ENCODE results near the gene DNAH8.

Gene DNAH8, protein sequence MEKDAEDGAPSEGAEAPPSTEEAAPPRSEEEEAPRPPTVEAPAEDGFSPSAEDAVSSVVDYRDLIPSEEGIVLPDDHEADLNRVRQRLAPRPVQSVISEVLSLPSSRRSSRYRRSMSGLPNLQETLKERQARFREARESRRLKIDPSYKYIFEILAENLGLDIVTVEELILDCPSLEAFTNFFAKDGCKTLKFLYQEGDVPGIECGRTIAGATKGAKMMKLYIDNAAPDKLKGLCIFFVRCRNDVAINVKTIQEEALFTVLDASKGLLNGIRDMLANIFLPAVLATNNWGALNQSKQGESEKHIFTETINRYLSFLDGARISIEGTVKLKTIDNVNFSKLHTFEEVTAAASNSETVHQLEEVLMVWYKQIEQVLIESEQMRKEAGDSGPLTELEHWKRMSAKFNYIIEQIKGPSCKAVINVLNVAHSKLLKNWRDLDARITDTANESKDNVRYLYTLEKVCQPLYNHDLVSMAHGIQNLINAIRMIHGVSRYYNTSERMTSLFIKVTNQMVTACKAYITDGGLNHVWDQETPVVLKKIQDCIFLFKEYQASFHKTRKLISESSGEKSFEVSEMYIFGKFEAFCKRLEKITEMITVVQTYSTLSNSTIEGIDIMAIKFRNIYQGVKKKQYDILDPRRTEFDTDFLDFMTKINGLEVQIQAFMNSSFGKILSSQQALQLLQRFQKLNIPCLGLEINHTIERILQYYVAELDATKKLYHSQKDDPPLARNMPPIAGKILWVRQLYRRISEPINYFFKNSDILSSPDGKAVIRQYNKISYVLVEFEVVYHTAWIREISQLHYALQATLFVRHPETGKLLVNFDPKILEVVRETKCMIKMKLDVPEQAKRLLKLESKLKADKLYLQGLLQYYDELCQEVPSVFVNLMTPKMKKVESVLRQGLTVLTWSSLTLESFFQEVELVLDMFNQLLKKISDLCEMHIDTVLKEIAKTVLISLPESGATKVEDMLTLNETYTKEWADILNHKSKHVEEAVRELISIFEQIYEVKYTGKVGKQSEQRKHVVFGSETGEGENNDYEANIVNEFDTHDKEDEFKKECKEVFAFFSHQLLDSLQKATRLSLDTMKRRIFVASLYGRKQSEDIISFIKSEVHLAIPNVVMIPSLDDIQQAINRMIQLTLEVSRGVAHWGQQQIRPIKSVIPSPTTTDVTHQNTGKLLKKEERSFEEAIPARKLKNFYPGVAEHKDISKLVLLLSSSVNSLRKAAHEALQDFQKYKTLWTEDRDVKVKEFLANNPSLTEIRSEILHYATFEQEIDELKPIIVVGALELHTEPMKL (N-terminal part only)

DNA sequence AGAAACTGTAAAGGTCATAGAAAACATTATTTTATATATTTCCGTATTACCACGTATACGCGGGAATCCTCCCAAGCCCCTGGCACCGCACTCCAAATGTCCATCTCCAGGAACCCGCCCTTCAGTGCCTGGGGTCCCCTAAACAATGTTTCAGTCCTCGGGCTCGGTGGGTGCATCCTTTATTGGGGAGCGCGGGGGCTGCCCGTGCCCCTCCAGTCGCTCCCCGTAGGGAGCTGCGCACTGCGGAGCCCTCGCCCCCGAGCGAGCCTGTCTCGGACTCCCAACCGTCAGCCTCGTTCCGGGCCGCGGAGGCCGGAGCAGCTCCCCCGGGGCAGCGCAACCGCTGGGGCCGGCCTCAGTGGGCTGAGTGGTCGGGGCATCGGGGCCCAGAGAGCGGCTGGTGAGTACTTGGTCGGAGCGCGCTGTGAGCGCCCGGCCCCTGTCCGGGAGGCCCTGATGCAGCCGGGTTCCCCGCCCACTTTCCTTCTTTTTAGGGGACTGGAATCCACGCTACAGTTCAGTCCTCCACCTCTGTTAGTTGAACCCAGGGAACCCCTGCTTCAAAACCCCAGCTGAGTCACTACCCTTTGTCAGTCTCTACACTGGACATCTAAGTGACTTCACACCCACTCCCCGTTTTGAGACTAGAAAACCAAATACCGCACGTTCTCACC lies at the start of gene DNAH8:
DNAH8 (plus strand) TSS at position 296 of the 674 bp plus-strand sequence. CDS start 7,499 bp downstream, outside the sequence.
- DNase-seq (ENCODE audit: low spot score) = no peak

DNA sequence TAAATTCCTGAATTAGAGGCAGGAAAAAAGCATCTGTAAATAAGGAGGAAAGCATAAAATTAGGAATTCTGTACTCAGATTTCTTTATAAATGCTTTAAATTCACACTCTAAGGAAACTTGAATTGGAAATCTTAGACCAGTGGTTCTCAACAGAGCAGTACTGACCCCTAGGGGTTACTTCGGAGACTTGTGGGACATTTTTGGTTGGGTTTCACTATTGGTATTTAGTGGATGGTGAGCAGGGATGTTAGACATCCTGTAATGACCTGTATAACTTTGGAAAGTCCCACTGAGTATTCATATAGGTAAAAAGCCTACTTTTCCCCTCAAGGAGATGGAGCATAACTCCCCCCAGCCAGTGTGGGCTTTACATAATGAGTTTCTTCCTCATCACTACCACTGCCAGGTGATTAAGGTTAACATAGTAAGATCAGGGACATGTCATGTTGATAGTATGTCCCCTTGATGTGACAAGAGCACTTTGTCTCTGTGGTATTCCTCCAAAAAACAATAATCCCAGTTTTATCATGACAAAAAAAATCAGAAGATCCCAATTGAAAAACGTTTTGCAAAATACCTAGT lies 43.1 kb upstream of the DNAH8 start:
- DNase-seq (ENCODE audit: low spot score) = peak; percentile 67

DNA sequence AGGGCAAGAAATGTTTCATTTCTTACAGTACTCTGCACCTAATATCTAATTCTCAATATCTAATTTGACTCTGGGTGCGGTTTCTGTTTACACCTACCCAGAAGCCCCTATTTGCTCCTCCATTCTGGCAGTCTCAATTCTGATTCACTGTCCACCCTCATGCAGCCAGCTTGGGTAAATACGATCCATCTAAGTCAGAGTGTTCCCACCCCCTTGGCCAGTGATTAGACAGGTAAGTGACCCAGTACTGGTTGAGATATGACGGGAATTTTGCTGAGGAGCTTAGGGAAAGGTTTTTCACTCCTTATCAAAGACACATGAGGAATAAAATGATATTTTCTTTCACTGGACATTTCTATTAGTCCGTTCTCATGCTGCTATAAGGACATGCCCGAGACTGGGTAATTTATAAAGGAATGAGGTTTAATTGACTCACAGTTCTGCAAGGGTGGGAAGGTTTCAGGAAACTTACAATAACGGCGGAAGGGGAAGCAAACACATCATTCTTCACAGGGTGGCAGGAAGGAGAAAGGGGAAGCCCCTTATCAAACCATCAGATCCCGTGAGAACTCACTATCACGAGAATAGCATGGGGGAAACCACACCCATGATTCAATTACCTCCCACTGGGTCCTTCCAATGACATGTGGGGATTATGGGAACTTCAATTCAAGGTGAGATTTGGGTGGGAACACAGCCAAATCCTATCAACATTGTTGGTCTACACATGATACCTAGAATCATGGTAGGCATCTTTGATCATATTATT lies 41.5 kb upstream of the DNAH8 start:
- DNase-seq (ENCODE audit: low spot score) = no peak

DNA sequence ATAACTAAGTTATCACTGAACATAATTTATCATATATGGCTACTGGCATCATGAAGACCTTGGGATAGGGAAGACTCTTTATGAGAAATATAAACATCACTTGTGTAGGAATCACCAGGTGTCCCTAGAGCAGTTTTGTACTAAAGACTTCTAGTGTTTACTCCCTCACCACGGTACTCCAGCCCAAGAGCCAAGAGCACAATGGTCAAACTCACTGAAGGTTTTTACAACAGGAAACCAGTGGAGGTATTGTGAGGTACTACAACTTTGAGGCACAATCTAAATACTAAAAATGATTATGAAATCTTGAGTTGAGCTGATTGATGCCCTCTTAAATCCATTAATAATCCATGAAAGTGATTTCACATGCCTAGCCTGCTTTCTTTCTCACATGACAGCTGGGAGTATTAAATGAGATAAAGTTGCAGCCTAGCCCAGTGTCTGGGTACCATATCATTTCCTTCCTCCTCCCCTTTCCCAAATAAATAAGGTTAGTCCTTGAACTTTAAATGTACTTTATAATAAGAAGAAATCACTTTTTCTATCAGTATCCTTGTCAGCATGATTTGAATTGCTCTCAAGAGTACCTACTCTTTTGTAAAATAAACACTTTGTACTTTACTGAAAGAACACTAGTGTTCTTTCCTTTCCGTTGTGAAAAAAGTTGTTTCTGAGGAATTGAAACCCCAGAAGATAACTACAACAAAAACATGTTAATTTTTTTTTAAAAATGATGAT lies 38.7 kb upstream of the DNAH8 start:
- no peak for DNase-seq (ENCODE audit: low spot score)

DNA sequence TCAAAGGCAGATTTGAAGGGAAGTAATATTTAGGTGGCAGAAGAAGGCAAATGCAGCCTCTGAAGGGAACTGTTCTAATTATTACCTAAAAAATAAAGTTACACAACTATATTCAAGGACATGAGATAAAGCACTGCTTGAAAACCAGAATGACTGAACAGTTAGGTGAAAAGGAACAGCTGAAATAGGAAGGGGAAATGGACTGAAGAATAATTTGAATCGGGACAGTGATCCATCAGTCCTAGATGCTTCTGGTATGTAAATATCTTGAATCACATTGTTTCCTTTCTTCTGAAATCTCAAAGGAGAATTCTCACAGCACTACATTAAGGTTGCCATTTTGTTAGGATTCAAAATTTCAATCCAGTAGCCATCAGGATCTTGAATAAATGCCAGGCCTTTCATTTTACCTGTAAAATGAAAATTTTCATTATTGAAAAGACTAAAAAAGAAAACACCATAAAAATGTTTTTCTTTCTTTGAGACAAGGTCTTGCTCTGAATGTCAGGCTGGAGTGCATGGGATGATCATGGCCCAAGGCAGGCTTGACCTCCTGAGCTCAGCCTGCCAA lies 38.1 kb upstream of the DNAH8 start:
- DNase-seq (ENCODE audit: low spot score) = no peak

DNA sequence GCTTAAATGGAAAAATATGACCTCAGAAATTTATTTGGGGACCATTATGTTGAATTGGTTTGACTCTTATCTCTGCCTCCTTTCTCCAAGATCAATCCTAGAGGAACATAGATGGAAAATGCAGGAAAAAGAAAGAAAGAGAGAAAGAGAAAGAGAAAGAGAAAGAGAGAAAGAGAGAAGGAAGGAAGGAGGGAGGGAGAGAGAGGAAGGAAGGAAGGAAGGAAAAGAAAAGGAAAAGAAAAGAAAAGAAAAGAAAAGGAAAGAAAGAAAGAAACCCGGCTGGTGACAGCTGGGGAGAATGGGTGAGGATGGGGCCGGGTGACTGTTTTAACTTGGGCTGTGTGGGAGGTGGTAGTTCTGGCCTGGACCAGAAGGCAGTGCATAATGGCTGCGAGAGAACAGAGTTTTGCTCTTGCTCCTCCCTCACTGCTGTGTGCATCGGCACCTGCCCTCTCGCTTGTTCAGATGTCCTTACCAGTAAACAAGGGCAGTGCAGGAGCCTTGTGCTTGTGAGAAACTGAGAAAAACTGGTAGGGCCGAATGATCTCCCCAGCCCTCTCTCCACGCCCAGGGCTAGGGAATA lies 36.8 kb upstream of the DNAH8 start:
- no peak for DNase-seq (ENCODE audit: low spot score)

DNA sequence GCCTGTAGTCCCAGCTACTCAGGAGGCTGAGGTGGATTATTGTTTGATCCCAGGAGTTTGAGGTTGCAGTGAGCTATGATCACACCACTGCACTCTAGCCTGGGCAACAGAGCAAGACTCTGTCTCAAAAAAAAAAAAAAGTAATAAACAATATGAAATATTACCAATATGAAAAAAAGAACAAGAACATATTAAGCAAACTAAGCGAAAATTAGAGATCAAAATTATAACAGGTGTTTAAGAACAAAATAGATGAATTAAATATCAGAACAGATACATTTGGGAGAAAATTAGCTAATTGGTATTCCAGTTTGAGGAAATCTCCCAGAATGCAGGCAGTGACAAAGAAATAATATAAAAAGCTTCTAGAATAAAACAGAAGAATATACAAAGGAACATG lies 35.4 kb upstream of the DNAH8 start:
- no peak for DNase-seq (ENCODE audit: low spot score)

DNA sequence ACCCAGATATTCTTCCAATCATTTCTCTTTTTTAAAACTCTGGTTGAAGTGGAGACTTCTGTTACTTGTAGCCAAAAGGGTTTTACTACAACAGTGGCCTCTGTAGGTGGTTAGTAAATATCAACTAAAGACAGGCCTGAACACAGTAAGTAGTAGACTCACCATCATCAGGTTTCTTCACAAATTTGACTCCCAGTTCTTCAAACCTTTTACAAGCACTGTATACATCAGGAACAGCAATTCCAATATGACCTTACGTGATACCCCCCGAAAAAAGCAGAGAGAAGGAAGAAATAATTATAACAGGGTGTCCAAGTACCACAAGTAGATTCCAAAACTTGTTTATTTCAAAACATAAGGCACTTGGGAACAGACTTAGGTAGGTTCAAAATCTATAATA lies 33.3 kb upstream of the DNAH8 start:
- DNase-seq (ENCODE audit: low spot score) = no peak

DNA sequence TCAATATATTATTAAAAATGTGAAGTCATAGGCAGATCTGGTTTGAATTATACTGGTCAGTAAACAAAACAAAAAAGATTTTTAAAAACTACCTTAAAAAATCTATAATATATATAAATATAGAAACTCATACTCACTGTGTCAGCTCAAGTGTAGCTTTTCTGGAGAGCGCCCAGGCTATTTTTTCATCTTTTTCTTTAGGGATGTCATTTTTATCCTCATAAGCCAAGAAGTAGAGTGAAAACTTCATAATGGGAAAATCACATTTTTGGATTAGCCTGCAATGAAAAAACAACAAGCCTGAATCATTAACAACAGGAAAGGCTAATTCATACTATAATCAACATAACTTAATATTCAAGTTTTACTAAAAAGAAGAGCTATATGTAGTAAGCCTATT lies 30.9 kb upstream of the DNAH8 start:
- DNase-seq (ENCODE audit: low spot score) = no peak

DNA sequence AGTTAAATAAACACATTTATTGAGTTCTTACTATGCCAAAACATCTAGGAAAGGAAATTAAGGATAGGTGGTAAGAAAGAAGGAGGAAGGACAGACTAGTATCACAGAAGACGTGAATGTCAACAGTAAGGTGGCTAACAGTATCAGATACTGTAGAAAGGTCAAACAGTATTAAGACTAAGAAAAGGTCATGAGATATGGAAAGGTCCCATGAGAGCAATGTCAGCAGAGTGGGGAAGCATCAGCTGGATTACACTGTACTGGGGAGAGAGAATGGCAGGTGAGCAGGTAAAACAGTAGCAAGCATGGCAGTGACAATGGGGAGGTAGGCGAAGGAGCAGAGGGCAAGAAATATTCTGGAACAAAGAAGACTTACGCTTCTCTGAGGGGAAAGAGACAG lies 30.2 kb upstream of the DNAH8 start:
- no peak for DNase-seq (ENCODE audit: low spot score)

DNA sequence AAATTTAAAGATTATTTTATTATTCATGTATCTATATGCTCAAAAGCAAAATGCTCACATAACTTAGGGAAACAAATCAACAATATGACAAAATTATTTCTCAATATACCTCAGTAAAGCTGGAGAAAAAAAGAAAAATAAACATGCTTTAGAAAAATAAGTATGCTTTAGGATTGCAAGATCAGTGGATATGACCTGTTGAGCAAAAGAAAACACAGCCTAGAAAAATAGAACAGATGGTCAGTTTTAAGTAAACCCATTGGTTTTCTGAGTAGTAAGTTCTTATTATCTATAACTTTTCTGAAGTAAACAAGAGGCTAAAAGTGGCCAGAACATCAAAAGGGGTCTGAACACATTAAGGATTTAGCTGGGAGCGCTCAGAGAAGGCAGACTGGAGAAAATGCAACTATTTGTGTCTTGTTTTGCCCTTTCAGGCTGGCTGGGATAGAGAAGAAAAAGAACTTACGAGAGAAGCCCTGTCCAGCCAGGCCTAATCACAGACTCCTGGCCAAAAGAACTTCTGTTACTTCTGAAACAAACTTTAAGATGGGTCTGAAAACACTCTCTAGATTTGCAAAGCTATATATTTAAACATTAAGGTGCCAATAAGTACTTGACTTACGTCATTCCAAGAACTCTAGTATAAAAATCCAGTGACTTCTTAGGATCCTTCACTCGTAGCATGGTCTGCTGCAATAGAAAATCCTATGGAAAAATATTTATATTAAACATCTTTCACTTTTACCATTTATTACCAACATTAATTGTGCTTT lies 28.7 kb upstream of the DNAH8 start:
- DNase-seq (ENCODE audit: low spot score) = no peak

DNA sequence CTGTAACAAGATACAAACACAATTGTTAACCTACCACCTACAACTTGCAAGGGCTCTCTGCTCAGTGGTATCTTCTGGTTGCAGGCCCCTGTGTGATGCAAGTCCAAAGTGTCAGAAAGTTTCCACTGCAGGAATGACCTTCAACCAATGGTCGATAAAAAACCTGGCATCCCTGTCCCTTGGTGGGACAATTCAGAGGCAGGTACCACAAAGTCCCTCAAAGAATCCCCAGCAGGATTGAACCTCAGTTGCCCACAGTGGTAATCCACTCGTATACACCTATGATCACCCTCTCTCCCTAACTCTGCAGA lies 28.1 kb upstream of the DNAH8 start:
- no peak for DNase-seq (ENCODE audit: low spot score)

DNA sequence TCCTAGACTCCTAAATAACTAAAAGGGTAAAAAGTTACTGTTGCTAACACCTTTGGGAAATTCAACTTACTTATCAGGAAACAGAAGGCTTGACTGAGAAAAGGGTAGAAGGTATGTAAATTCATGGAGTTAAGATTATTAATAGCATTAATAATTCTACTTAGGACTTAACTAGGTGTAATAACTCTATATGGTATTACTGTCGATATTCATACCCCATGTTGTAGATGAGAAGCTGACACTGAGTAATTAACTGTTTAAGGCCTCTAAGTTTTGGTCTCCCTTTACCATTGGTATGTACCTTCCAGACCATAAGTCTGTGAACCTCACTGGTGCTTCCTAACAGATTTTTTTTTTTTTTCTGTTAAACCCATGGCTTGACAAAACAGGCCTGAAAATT lies 27.6 kb upstream of the DNAH8 start:
- DNase-seq (ENCODE audit: low spot score) = no peak

DNA sequence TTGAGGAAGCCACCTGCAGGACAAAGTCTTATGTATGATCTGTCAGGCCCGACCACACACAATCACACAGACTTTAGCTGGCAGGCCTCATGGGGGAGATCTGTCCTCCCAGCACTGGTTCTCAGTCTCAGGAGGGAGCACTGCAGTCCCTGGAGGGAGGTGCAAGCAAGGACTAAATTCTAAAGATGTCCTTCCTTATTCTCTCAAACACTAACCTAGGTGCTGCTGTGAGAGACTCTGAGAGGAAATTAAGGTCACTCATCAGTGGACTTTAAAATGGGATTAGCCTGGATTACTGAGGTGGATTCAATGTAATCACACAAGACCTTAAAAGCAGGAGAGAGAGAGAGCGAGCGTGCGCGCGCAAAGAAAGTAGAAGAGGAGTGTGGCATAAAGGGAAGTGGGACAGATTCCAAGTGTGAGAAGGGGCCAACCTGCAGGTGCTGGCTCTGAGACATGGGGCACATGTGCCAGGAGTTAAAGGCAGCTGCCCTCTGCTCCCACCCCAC lies 26.5 kb upstream of the DNAH8 start:
- no peak for DNase-seq (ENCODE audit: low spot score)

DNA sequence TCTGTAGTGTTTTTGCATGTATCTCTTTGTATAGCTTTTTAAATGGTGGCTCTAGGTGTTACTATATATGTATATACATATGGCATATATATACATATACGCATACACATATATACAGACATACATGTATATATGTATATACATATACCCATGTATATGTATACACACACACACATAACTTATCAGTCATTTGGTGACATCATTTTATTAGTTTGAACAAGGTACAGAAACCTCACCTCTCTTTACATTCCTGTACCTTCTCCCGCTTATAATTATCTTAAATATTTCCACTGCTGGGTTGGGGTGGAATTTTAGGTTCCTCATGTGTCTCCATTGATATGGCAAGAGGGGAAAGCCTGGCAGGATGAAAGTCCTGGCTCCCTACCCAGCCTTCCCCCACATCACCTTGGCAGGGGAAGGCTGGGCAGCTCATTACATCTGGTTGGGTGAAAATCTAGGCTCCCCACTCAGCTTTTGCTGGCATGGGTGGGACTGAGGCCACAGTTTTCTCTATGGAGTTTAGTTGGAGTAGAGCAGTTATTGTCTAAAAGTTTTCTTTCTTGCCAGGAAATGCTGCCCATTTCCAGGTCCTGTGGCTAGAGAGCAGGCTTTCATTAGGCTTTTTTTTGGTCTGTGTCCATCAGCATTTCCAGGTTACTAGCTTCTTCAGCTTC lies 19.7 kb upstream of the DNAH8 start:
- DNase-seq (ENCODE audit: low spot score) = no peak

DNA sequence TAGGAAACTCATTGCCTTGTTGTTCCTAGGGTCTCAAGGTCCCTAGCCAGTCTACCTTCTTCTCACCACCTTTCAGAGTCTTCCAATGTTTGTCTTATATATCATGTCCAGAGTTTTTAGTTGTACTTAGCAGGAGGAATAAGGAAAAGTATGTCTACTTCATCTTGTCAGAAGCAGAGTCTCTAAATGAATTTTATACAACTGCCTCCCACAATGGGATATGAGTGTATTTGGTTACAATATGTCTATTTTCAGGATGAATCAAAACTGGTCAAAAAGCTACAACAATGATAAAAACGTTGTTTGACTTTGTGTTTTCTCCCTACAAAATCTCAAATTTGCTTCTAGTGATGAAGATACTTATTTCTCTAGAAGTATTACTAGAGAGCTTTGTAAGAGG lies 19.2 kb upstream of the DNAH8 start:
- no peak for DNase-seq (ENCODE audit: low spot score)

DNA sequence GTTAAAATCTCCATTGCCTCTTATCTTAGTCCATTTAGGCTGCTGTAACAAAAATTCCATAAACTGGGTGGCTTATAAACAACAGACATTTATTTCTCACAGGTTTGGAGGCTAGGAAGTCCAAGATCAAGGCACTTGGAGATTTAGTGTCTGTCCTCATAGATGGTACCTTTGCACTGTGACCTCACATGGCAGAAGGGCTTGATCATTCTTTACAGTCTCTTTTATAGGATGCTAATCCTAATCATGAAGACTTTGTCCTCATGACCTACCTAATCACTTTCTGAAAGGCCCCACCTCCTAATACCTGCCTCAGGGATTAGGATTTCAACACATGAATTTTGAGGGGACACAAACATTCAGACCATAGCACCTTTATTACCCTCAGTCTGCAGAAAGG lies 18.8 kb upstream of the DNAH8 start:
- DNase-seq (ENCODE audit: low spot score) = no peak

DNA sequence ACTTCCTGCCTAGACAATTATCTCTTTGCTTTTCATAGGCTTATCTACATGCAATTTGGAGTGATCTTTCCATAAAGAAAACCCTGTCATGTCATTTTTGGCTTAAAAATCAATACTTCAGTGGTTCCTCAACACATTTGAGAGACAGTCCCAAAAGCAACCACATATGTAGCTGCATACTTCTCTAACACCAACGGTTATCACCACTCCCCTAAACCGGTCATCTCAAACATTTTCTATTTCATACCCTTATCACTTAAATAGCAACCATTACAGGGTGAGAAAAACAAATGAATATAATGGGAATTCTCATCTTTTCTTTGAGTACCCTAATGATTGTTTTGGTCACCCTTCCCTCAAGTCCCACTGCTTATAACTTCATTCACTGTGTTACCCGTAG lies 17.3 kb upstream of the DNAH8 start:
- DNase-seq (ENCODE audit: low spot score) = no peak
